ENCODE data around the gene RCBTB2. TPM values are rescaled to one million over a fixed set of nuclear protein-coding genes. Genes with fewer than 3 reads are reported as not detected.
"Not testable (repeated sequence)": the region's sequence is repeated elsewhere in the genome, so short reads cannot be mapped to it uniquely, and the experiment has no call there.

RCBTB2 gene
- 10 to 100 TPM in 1 of 3 donors, 1 to 10 TPM in 2; 3.8 to 12.1 (median 6.2) TPM for polyA plus RNA-seq

GRCh38 chr13:48532506-48533499, at the start of gene RCBTB2:
Gene RCBTB2 (minus strand): TSS chr13:48533080. CDS start chr13:48521939, 11,141 bp downstream.
- WGBS, 3 donors: 1% methylated on average over 76 to 84 of the region's 84 CpGs

GRCh38 chr13:48582084-48582483, 49.2 kb upstream of the RCBTB2 start:
- WGBS, 3 donors: 76 to 89% (median 88%) methylated on average over 3 of the region's 3 CpGs
- H3K27ac ChIP-seq (ENCODE audit: low read depth, low read length): no peak overlapping the region

More at GRCh38 chr13:48532506-48533499, at the start of gene RCBTB2:
- peak within 1 kb of the TSS; percentile 78 for H3K27ac ChIP-seq (ENCODE audit: low read depth, low read length)

GRCh38 chr13:48580896-48581295, 48.0 kb upstream of the RCBTB2 start:
- 65 to 77% (median 76%) methylated on average over 6 of the region's 6 CpGs for WGBS, 3 donors
- H3K27ac ChIP-seq (ENCODE audit: low read depth, low read length): no peak overlapping the region

GRCh38 chr13:48580185-48580803, 47.4 kb upstream of the RCBTB2 start:
- 31 to 47% (median 44%) methylated on average over 8 of the region's 8 CpGs for WGBS, 3 donors
- no peak overlapping the region for H3K27ac ChIP-seq (ENCODE audit: low read depth, low read length)

GRCh38 chr13:48579919-48580180, 47.0 kb upstream of the RCBTB2 start:
- WGBS, 3 donors: 81 to 95% (median 91%) methylated on average over 1 of the region's 1 CpG
- not testable (repeated sequence) for H3K27ac ChIP-seq (ENCODE audit: low read depth, low read length)

GRCh38 chr13:48579165-48579918, 46.5 kb upstream of the RCBTB2 start:
- WGBS, 3 donors: 54 to 77% (median 65%) methylated on average over 7 of the region's 7 CpGs
- H3K27ac ChIP-seq (ENCODE audit: low read depth, low read length): no peak overlapping the region

- 78 to 86% (median 84%) methylated on average over 3 of the region's 3 CpGs for WGBS, 3 donors
- H3K27ac ChIP-seq (ENCODE audit: low read depth, low read length): no peak overlapping the region
Measured at GRCh38 chr13:48578516-48579164, 45.8 kb upstream of the RCBTB2 start.

- WGBS, 3 donors: 70 to 93% (median 86%) methylated on average over 5 of the region's 5 CpGs
- H3K27ac ChIP-seq (ENCODE audit: low read depth, low read length): no peak overlapping the region
Measured at GRCh38 chr13:48576448-48577010, 43.6 kb upstream of the RCBTB2 start.

GRCh38 chr13:48575031-48575430, 42.2 kb upstream of the RCBTB2 start:
- no peak overlapping the region for H3K27ac ChIP-seq (ENCODE audit: low read depth, low read length)
- WGBS, 3 donors: 69 to 82% (median 79%) methylated on average over 5 of the region's 5 CpGs

GRCh38 chr13:48574041-48574796, 41.3 kb upstream of the RCBTB2 start:
- 86 to 88% (median 86%) methylated on average over 5 of the region's 5 CpGs for WGBS, 3 donors
- no peak overlapping the region for H3K27ac ChIP-seq (ENCODE audit: low read depth, low read length)

- WGBS, 3 donors: 48 to 83% (median 54%) methylated on average over 7 of the region's 7 CpGs
- H3K27ac ChIP-seq (ENCODE audit: low read depth, low read length): no peak overlapping the region
Measured at GRCh38 chr13:48573213-48574007, 40.5 kb upstream of the RCBTB2 start.

GRCh38 chr13:48571126-48571913, 38.4 kb upstream of the RCBTB2 start:
- peak overlapping the region; percentile 80 for H3K27ac ChIP-seq (ENCODE audit: low read depth, low read length)
- 22 to 48% (median 23%) methylated on average over 9 of the region's 9 CpGs for WGBS, 3 donors

GRCh38 chr13:48570216-48570828, 37.4 kb upstream of the RCBTB2 start:
- H3K27ac ChIP-seq (ENCODE audit: low read depth, low read length): no peak overlapping the region
- 78 to 81% (median 79%) methylated on average over 8 of the region's 8 CpGs for WGBS, 3 donors

- 90 to 96% (median 92%) methylated on average over 8 of the region's 8 CpGs for WGBS, 3 donors
- H3K27ac ChIP-seq (ENCODE audit: low read depth, low read length): peak overlapping the region; percentile 57
Measured at GRCh38 chr13:48569104-48569666, 36.3 kb upstream of the RCBTB2 start.

- 53 to 70% (median 62%) methylated on average over 6 of the region's 6 CpGs for whole genome bisulfite sequencing, 3 donors
Measured at GRCh38 chr13:48568370-48569103, 35.7 kb upstream of the RCBTB2 start.

More at GRCh38 chr13:48568370-48569103, 35.7 kb upstream of the RCBTB2 start:
- H3K27ac ChIP-seq (ENCODE audit: low read depth, low read length): peak overlapping the region; percentile 89
